Calu3 (cell line): Measurements from ENCODE around the gene CARMIL1. TPM values are rescaled to one million over a fixed set of nuclear protein-coding genes. Genes with fewer than 3 reads are reported as not detected.

Experiments used
- BruUV-seq: library from RNA; stranded (reverse); fragments of 400-500 nt; replicated peaks from 2 replicates; lab custom pipeline; 2021; lab: Mats Ljungman, UMichigan
- CTCF ChIA-PET: fragments of 300-600 bp; sonication (Branson Sonifier 250); formaldehyde crosslinking; loops from one replicate; lab custom pipeline; 2022; ENCODE audit warnings: antibody characterized with exemption; lab: Charles Lee
- DNase-seq: peaks from one replicate; pipeline ENCODE4 v3.0.0; 2022
- H3K27ac Mint-ChIP-seq: one replicate; pipeline ENCODE4 v1.8.0; 2022; ENCODE audit warnings: mixed read lengths; ENCODE audit not compliant: unreplicated experiment
- H3K27me3 Mint-ChIP-seq: one replicate; pipeline ENCODE4 v1.8.0; 2022; ENCODE audit warnings: mixed read lengths; ENCODE audit not compliant: unreplicated experiment
- H3K36me3 Mint-ChIP-seq: one replicate; pipeline ENCODE4 v1.8.0; 2022; ENCODE audit warnings: mild to moderate bottlenecking, moderate library complexity, mixed read lengths; ENCODE audit not compliant: insufficient read depth, unreplicated experiment
- H3K4me1 Mint-ChIP-seq: one replicate; pipeline ENCODE4 v1.8.0; 2022; ENCODE audit warnings: mild to moderate bottlenecking, low read depth, mixed read lengths; ENCODE audit not compliant: unreplicated experiment
- H3K4me3 Mint-ChIP-seq: one replicate; pipeline ENCODE4 v1.8.0; 2022; ENCODE audit warnings: mild to moderate bottlenecking, low read depth, moderate library complexity, mixed read lengths; ENCODE audit not compliant: unreplicated experiment
- H3K9me3 Mint-ChIP-seq: one replicate; pipeline ENCODE4 v1.8.0; 2022; ENCODE audit warnings: low read depth, mixed read lengths; ENCODE audit not compliant: unreplicated experiment
- intact Hi-C: fragments of 100-400 bp; cut with micrococcal nuclease; formaldehyde crosslinking; loops from one replicate; pipeline ENCODE4 v1.10.0; 2022; ENCODE audit not compliant: unreplicated experiment
- total RNA-seq: library from RNA; stranded (reverse); gene quantifications from 2 replicates; pipeline ENCODE4 v1.2.3, GENCODE V29; 2022
- TF ChIP-seq, protein P1 (sequence below): fragments of 200-600 bp; IDR thresholded peaks from one replicate; pipeline ENCODE4 v1.8.0; 2022; ENCODE audit warnings: antibody characterized with exemption; ENCODE audit not compliant: unreplicated experiment

The CARMIL1 gene
- total RNA-seq, 1 experiment from 2014 or later = 92.4 TPM

DNA sequence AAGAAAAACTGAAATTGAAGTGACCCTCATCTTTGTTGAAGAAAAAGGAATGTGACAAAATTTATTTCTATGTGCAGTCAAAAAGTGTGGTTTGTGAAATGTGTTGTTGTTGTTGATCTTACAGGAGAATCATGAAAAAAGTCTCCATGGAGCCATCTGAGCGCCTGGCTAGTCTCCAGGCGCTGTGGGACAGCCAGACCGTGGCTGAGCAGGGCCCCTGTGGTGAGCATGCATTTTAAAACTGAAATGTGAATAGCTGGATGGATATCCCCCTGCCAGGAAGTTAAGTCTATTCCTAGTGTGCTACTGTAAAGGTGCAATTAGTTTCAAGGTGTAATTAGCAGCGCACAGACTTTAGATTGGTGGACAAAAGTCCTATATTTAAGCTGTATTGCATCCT is 170.6 kb downstream of the CARMIL1 start:
- intact Hi-C loops = loop anchor here (1.0 kb wide), 1 partner anchor 9 kb away; no protein-coding TSS in a partner anchor
- no TSS peak for BruUV-seq
- H3K36me3 Mint-ChIP-seq = peaks cover 5% of the 10 kb centered on the region
- no peak overlapping the region for H3K4me3 Mint-ChIP-seq
- H3K27me3 Mint-ChIP-seq = no peaks in the 10 kb centered on the region
- CTCF ChIA-PET = no interaction called here
- peaks cover 30% of the 10 kb centered on the region for H3K4me1 Mint-ChIP-seq
- no peak overlapping the region for H3K27ac Mint-ChIP-seq
- TF ChIP-seq, protein P1, sequence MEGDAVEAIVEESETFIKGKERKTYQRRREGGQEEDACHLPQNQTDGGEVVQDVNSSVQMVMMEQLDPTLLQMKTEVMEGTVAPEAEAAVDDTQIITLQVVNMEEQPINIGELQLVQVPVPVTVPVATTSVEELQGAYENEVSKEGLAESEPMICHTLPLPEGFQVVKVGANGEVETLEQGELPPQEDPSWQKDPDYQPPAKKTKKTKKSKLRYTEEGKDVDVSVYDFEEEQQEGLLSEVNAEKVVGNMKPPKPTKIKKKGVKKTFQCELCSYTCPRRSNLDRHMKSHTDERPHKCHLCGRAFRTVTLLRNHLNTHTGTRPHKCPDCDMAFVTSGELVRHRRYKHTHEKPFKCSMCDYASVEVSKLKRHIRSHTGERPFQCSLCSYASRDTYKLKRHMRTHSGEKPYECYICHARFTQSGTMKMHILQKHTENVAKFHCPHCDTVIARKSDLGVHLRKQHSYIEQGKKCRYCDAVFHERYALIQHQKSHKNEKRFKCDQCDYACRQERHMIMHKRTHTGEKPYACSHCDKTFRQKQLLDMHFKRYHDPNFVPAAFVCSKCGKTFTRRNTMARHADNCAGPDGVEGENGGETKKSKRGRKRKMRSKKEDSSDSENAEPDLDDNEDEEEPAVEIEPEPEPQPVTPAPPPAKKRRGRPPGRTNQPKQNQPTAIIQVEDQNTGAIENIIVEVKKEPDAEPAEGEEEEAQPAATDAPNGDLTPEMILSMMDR = no peak
- H3K9me3 Mint-ChIP-seq = no peaks in the 10 kb centered on the region
- no peak for DNase-seq

DNA sequence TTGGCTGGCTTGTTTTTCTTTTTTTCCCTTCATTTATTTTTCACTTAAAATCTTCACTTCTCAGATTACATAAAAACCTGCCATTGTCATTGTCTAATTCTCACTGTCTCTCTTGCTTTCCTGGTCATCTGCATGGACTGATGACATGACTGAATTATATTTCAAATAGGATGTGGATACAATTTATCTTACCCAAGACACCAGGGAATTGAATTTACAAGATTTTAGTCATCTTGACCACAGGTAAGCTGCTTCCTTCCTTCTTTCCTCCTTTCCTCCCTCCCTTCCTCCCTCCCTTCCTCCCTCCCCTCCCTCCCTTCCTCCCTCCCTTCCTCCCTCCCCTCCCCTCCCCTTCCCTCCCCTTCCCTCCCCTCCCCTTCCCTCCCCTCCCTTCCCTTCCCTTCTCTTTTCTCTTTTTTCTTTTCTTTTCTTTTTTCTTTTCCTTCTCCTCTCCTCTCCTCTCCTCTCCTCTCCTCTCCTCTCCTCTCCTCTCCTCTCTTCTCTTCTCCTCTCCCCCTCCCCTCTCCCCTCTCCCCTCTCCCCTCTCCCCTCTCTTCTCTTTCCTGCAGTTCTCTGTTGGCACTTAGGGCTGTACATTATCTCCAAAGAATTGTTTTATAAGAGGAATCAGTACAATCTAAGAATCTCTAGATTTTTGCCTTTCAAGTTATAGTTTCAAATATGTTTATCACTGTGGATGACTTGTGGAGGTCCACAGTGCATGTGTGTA is 171.5 kb downstream of the CARMIL1 start:
- TF ChIP-seq, protein P1 = no peak
- H3K27ac Mint-ChIP-seq = no peak overlapping the region

DNA sequence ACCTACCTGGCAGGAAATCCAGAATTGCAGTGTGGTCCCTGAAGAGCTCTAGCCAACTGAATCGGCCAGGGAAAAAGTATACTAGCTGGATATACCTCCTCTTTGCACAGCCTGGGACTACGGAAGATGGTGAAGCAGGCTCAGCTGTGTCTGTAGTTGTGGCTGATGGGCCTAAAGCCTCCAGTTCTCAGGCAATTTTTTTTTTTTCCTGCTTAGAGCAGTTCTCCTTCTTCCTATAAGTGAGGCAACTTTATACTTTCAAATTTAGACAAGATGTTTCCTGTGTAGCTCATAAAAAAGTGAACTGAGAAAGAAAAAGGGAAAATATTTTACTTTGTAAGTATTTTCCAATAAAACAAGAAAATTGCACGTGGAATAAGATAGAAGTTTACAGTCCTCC is 172.9 kb downstream of the CARMIL1 start:
- Mint-ChIP-seq H3K9me3 (no peaks in the 10 kb centered on the region), H3K27ac (no peak overlapping the region), H3K36me3 (peaks cover 5% of the 10 kb centered on the region), H3K4me3 (no peak overlapping the region), H3K27me3 (no peaks in the 10 kb centered on the region), H3K4me1 (peaks cover 30% of the 10 kb centered on the region)
- DNase-seq = no peak
- CTCF ChIA-PET = no interaction called here
- intact Hi-C loops = no loop called here
- BruUV-seq = no TSS peak
- TF ChIP-seq, protein P1 = no peak

More for the DNA sequence above, 171.5 kb downstream of the CARMIL1 start:
- Mint-ChIP-seq H3K27me3 (no peaks in the 10 kb centered on the region), H3K9me3 (no peaks in the 10 kb centered on the region), H3K4me1 (peaks cover 30% of the 10 kb centered on the region), H3K36me3 (peaks cover 5% of the 10 kb centered on the region), H3K4me3 (no peak overlapping the region)
- intact Hi-C loops = loop anchor here (1.0 kb wide), 1 partner anchor 8 kb away; no protein-coding TSS in a partner anchor
- DNase-seq = no peak
- CTCF ChIA-PET = no interaction called here
- no TSS peak for BruUV-seq

DNA sequence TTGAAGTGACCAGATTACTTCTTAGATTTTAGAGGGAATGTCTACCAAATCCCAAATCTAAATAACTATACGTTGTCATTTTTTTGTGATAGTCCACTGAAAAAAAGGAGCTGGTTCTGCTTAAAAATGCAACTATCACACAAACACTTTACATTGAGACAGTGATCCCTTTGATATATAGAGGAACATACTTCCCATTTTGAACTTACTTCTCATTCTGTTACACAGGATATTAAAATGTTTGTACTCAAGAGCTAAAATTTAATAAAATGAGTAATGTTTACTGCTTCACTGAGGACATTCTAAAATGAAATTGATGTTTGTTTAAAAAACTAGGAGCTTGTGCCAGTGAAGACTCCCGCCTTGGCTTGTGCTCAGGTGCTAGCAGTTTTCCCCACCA is 174.1 kb downstream of the CARMIL1 start:
- intact Hi-C loops = no loop called here
- BruUV-seq = no TSS peak
- Mint-ChIP-seq H3K4me1 (peaks cover 32% of the 10 kb centered on the region), H3K27me3 (no peaks in the 10 kb centered on the region), H3K4me3 (no peak overlapping the region), H3K36me3 (peaks cover 5% of the 10 kb centered on the region), H3K9me3 (no peaks in the 10 kb centered on the region), H3K27ac (no peak overlapping the region)
- CTCF ChIA-PET = interaction anchor here (0.5 to 0.9 kb wide), 2 partner anchors 77 to 174 kb away, joined by 3 to 4 read pairs; partner anchors contain the start of gene CARMIL1
- DNase-seq = no peak
- TF ChIP-seq, protein P1 = no peak
